DND-41 (cell line): Measurements from ENCODE around the gene PANX1.

ENCODE experiments used
- ATAC-seq: fragments of 200-7000 bp; cut with Tn5 transposase; 3 replicates; pipeline ENCODE4 v1.9.1; 2021; ENCODE audit warnings: low read depth; ENCODE audit not compliant: insufficient read depth
- DNase-seq: peaks from one replicate; pipeline ENCODE4 v3.0.0-alpha.2; 2020
- H2AFZ ChIP-seq: 2 replicates; pipeline ENCODE4 v1.6.0; 2012; ENCODE audit warnings: low read depth, low read length
- H3K27ac ChIP-seq: 2 replicates; pipeline ENCODE4 v1.5.1; 2012; ENCODE audit warnings: low read length, inconsistent platforms
- H3K27me3 ChIP-seq: fragments of 200-600 bp; sonication (generic); 2 replicates; pipeline ENCODE4 v1.6.0; 2012; ENCODE audit warnings: low read length, mild to moderate bottlenecking, inconsistent platforms; ENCODE audit not compliant: insufficient read depth, poor library complexity
- H3K36me3 ChIP-seq: 2 replicates; pipeline ENCODE4 v1.5.1; 2012; ENCODE audit warnings: low read length, inconsistent platforms; ENCODE audit not compliant: insufficient read depth
- H3K4me1 ChIP-seq: 2 replicates; pipeline ENCODE4 v1.5.1; 2012; ENCODE audit warnings: mild to moderate bottlenecking, low read length; ENCODE audit not compliant: insufficient read depth
- H3K4me2 ChIP-seq: 2 replicates; pipeline ENCODE4 v1.6.0; 2012; ENCODE audit warnings: mild to moderate bottlenecking, moderate library complexity, low read length, inconsistent platforms; ENCODE audit not compliant: insufficient read depth
- H3K4me3 ChIP-seq, 2 experiments: fragments of 200-600 bp in 1 of 2; shearing (Covaris generic) in 1 of 2; 2 replicates each; pipeline ENCODE4 v1.5.1; 2012 to 2016; ENCODE audit warnings: inconsistent platforms in 2 of 2, low read length in 2 of 2, mild to moderate bottlenecking in 2 of 2, low read depth in 1 of 2, moderate library complexity in 1 of 2
- H3K79me2 ChIP-seq: 2 replicates; pipeline ENCODE4 v1.6.0; 2012; ENCODE audit warnings: low read length, inconsistent platforms; ENCODE audit not compliant: insufficient read depth
- H3K9ac ChIP-seq: 2 replicates; pipeline ENCODE4 v1.6.0; 2012; ENCODE audit warnings: low read depth, mild to moderate bottlenecking, inconsistent platforms, low read length, moderate library complexity
- H3K9me3 ChIP-seq: 2 replicates; pipeline ENCODE4 v1.5.1; 2012; ENCODE audit warnings: low read length, moderate library complexity, mild to moderate bottlenecking, inconsistent platforms; ENCODE audit not compliant: insufficient read depth, severe bottlenecking
- H4K20me1 ChIP-seq: 2 replicates; pipeline ENCODE4 v1.6.0; 2012; ENCODE audit warnings: low read length; ENCODE audit not compliant: insufficient read depth
- EZH2 ChIP-seq: IDR thresholded peaks from 3 replicates; pipeline ENCODE4 v1.6.1; 2012; ENCODE audit warnings: borderline replicate concordance, low read depth, mild to moderate bottlenecking, moderate library complexity, low read length, inconsistent platforms; ENCODE audit not compliant: severe bottlenecking
- TF ChIP-seq, protein P1 (sequence below): IDR thresholded peaks from 2 replicates; pipeline ENCODE4 v1.5.1; 2012; ENCODE audit warnings: borderline replicate concordance, low read length, moderate library complexity, mild to moderate bottlenecking; ENCODE audit not compliant: poor library complexity, severe bottlenecking; ENCODE audit errors: extremely low read depth

PANX1 gene

DNA sequence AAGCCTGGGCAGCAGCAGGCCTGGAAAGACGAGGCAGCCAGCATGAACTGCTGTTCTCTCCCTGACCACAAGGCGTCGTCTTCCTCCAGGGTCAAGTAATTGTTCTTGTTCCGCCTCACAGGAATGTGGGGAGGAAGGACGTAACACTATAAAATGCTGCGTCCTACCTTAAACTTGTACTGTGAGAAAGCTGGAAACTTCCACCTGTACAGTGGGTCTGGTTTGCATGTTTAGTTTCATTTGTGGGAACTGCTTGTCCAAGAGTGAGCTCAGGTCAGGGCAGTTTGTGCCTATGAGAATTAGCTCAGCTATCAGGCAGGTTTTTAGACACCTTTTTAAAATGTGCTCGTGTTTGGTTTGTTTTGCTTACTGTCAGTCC, 55.2 kb downstream of the PANX1 start:
- Histone ChIP-seq H3K4me1 (no peaks in the 10 kb centered on the region), H3K9me3 (no peaks in the 10 kb centered on the region), H3K27ac (no peak overlapping the region), H4K20me1 (peaks cover 6% of the 10 kb centered on the region; the same call in 1 of the 2 replicates), H3K79me2 (no peaks in the 10 kb centered on the region), H3K27me3 (no peaks in the 10 kb centered on the region), H3K4me3 (no peak overlapping the region), H2AFZ (no peak overlapping the region), H3K9ac (no peak overlapping the region), H3K36me3 (peaks cover 50% of the 10 kb centered on the region), H3K4me2 (no peak overlapping the region)
- TF ChIP-seq, protein P1, sequence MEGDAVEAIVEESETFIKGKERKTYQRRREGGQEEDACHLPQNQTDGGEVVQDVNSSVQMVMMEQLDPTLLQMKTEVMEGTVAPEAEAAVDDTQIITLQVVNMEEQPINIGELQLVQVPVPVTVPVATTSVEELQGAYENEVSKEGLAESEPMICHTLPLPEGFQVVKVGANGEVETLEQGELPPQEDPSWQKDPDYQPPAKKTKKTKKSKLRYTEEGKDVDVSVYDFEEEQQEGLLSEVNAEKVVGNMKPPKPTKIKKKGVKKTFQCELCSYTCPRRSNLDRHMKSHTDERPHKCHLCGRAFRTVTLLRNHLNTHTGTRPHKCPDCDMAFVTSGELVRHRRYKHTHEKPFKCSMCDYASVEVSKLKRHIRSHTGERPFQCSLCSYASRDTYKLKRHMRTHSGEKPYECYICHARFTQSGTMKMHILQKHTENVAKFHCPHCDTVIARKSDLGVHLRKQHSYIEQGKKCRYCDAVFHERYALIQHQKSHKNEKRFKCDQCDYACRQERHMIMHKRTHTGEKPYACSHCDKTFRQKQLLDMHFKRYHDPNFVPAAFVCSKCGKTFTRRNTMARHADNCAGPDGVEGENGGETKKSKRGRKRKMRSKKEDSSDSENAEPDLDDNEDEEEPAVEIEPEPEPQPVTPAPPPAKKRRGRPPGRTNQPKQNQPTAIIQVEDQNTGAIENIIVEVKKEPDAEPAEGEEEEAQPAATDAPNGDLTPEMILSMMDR = peak; percentile 55
- no peak for TF ChIP-seq EZH2
- no peak for DNase-seq
- ATAC-seq = peak; percentile 24; the same call in 1 of the 3 replicates

GRCh38 chr11:94184362-94184761, 55.7 kb downstream of the PANX1 start:
- no peaks in the 10 kb centered on the region for H3K79me2 ChIP-seq
- no peaks in the 10 kb centered on the region for H3K27me3 ChIP-seq
- no peaks in the 10 kb centered on the region for H3K4me1 ChIP-seq
- TF ChIP-seq, protein P1 = no peak
- no peak for TF ChIP-seq EZH2
- DNase-seq (no peak), ATAC-seq (no peak)
- no peaks in the 10 kb centered on the region for H3K9me3 ChIP-seq
- H3K36me3 ChIP-seq = peaks cover 47% of the 10 kb centered on the region
- no peak overlapping the region for H2AFZ ChIP-seq
- no peak overlapping the region for H3K4me2 ChIP-seq
- no peak overlapping the region for H3K27ac ChIP-seq
- H4K20me1 ChIP-seq = peaks cover 6% of the 10 kb centered on the region; the same call in 1 of the 2 replicates
- no peak overlapping the region for H3K4me3 ChIP-seq
- H3K9ac ChIP-seq = no peak overlapping the region

GRCh38 chr11:94184846-94185245, 56.2 kb downstream of the PANX1 start:
- Histone ChIP-seq H3K4me3 (no peak overlapping the region), H3K36me3 (peaks cover 42% of the 10 kb centered on the region), H3K4me2 (no peak overlapping the region), H3K27me3 (no peaks in the 10 kb centered on the region), H3K27ac (no peak overlapping the region), H3K9me3 (no peaks in the 10 kb centered on the region), H3K9ac (no peak overlapping the region), H3K79me2 (no peaks in the 10 kb centered on the region), H4K20me1 (peaks cover 2% of the 10 kb centered on the region; the same call in 1 of the 2 replicates), H3K4me1 (no peaks in the 10 kb centered on the region), H2AFZ (no peak overlapping the region)
- no peak for TF ChIP-seq EZH2
- TF ChIP-seq, protein P1 = no peak
- ATAC-seq (no peak), DNase-seq (no peak)
